Measurements from ENCODE around the gene UHRF2. TPM values are rescaled to one million over a fixed set of nuclear protein-coding genes. Genes with fewer than 3 reads are reported as not detected.
"Not testable (repeated sequence)": the region's sequence is repeated elsewhere in the genome, so short reads cannot be mapped to it uniquely, and the experiment has no call there.

The UHRF2 gene
- polyA plus RNA-seq, 3 donors, result 1.6 to 36.4 (median 7.7) TPM

- no peak for TF ChIP-seq CTCF (IDR thresholded peaks at IDR 0.05)
- H3K36me3 Mint-ChIP-seq, result peaks cover 3 to 19% of the 10 kb centered on the region in 2 donors
- no peaks in the 10 kb centered on the region for H3K27me3 ChIP-seq (ENCODE audit: control insufficient read depth in 2 of 2, insufficient read depth in 2 of 2, low read length in 2 of 2)
- intact Hi-C loops (cut with micrococcal nuclease), result no loop called here
- no peak overlapping the region for H3K4me2 ChIP-seq (replicated peaks; ENCODE audit: extremely low read depth, low read length, poor library complexity, severe bottlenecking)
- peaks cover 2% of the 10 kb centered on the region in 2 donors for H3K4me1 ChIP-seq (ENCODE audit: control insufficient read depth in 1 of 2, insufficient read depth in 2 of 2, low read length in 2 of 2)
- H3K9me3 ChIP-seq (replicated peaks in 1 of 2; ENCODE audit: control insufficient read depth in 1 of 2, insufficient read depth in 1 of 2, low read length in 2 of 2), result no peaks in the 10 kb centered on the region
- no peak overlapping the region for H3K4me3 Mint-ChIP-seq
- H3K9ac ChIP-seq (ENCODE audit: insufficient read depth, low read length, poor library complexity, severe bottlenecking), result no peak overlapping the region
- H4K20me1 ChIP-seq (ENCODE audit: insufficient read depth, low read length), result peaks cover 86% of the 10 kb centered on the region
- H3K27ac Mint-ChIP-seq, result peak overlapping the region in 3 of 7 donors; percentile 22 to 62 (median 58)
- peaks cover 11% of the 10 kb centered on the region for H3K4me1 Mint-ChIP-seq
- H3K36me3 ChIP-seq (replicated peaks in 1 of 2; ENCODE audit: control insufficient read depth in 1 of 2, insufficient read depth in 2 of 2, low read length in 2 of 2), result peaks cover 4 to 16% of the 10 kb centered on the region in 2 donors
- no peak overlapping the region for H2AFZ ChIP-seq (ENCODE audit: insufficient read depth, low read depth, low read length, poor library complexity, severe bottlenecking)
- no peak for DNase-seq
- H3K27me3 Mint-ChIP-seq (ENCODE audit: low read depth in 3 of 3), result peaks cover 0 to 1% (median 0%) of the 10 kb centered on the region in 3 donors
- H3K4me3 ChIP-seq (replicated peaks in 1 of 3; ENCODE audit: low read depth in 2 of 3, low read length in 3 of 3), result no peak overlapping the region
- H3K79me2 ChIP-seq (ENCODE audit: insufficient read depth, low read length), result peaks cover 99% of the 10 kb centered on the region
- peak overlapping the region in 1 of 2 donors; percentile 47 for H3K27ac ChIP-seq (ENCODE audit: low read depth in 1 of 2, low read length in 2 of 2)
- peaks cover 0 to 1% (median 0%) of the 10 kb centered on the region in 7 donors for H3K9me3 Mint-ChIP-seq
Observed at GRCh38 chr9:6449645-6450044, 36.6 kb downstream of the UHRF2 start.

- Histone ChIP-seq H3K9me3 (replicated peaks in 1 of 2; ENCODE audit: control insufficient read depth in 1 of 2, insufficient read depth in 1 of 2, low read length in 2 of 2) (no peaks in the 10 kb centered on the region), H3K4me1 (ENCODE audit: control insufficient read depth in 1 of 2, insufficient read depth in 2 of 2, low read length in 2 of 2) (no peaks in the 10 kb centered on the region), H3K27me3 (ENCODE audit: control insufficient read depth in 2 of 2, insufficient read depth in 2 of 2, low read length in 2 of 2) (no peaks in the 10 kb centered on the region), H3K27ac (ENCODE audit: low read depth in 1 of 2, low read length in 2 of 2) (no peak overlapping the region), H3K9ac (ENCODE audit: insufficient read depth, low read length, poor library complexity, severe bottlenecking) (no peak overlapping the region), H3K79me2 (ENCODE audit: insufficient read depth, low read length) (peaks cover 99% of the 10 kb centered on the region), H3K4me2 (replicated peaks; ENCODE audit: extremely low read depth, low read length, poor library complexity, severe bottlenecking) (no peak overlapping the region), H3K4me3 (replicated peaks in 1 of 3; ENCODE audit: low read depth in 2 of 3, low read length in 3 of 3) (no peak overlapping the region), H4K20me1 (ENCODE audit: insufficient read depth, low read length) (peaks cover 89% of the 10 kb centered on the region), H2AFZ (ENCODE audit: insufficient read depth, low read depth, low read length, poor library complexity, severe bottlenecking) (no peak overlapping the region), H3K36me3 (replicated peaks in 1 of 2; ENCODE audit: control insufficient read depth in 1 of 2, insufficient read depth in 2 of 2, low read length in 2 of 2) (peaks cover 0 to 16% of the 10 kb centered on the region in 2 donors)
- no CpG with 5 or more reads among the region's 5 CpGs for WGBS (ENCODE audit: insufficient coverage)
- intact Hi-C loops (cut with micrococcal nuclease), result no loop called here
- peak overlapping the region in 1 of 7 donors; percentile 55 for H3K27ac Mint-ChIP-seq
- H3K27me3 Mint-ChIP-seq (ENCODE audit: low read depth in 3 of 3), result no peaks in the 10 kb centered on the region
- peaks cover 8% of the 10 kb centered on the region for H3K4me1 Mint-ChIP-seq
- peaks cover 3 to 13% of the 10 kb centered on the region in 2 donors for H3K36me3 Mint-ChIP-seq
- no peak for TF ChIP-seq CTCF (IDR thresholded peaks at IDR 0.05)
- no peak for DNase-seq
- no peak overlapping the region for H3K4me3 Mint-ChIP-seq
- peaks cover 0 to 8% (median 3%) of the 10 kb centered on the region in 7 donors for H3K9me3 Mint-ChIP-seq
Observed at GRCh38 chr9:6450641-6451375, 37.8 kb downstream of the UHRF2 start.

GRCh38 chr9:6455292-6455691 is 42.3 kb downstream of the UHRF2 start:
- H3K36me3 ChIP-seq (replicated peaks in 1 of 2; ENCODE audit: control insufficient read depth in 1 of 2, insufficient read depth in 2 of 2, low read length in 2 of 2); H3K27me3 ChIP-seq (ENCODE audit: control insufficient read depth in 2 of 2, insufficient read depth in 2 of 2, low read length in 2 of 2); H2AFZ ChIP-seq (ENCODE audit: insufficient read depth, low read depth, low read length, poor library complexity, severe bottlenecking); H3K9ac ChIP-seq (ENCODE audit: insufficient read depth, low read length, poor library complexity, severe bottlenecking); H3K4me2 ChIP-seq (replicated peaks; ENCODE audit: extremely low read depth, low read length, poor library complexity, severe bottlenecking); H3K4me3 ChIP-seq (replicated peaks in 1 of 3; ENCODE audit: low read depth in 2 of 3, low read length in 3 of 3); H3K9me3 Mint-ChIP-seq; H3K9me3 ChIP-seq (replicated peaks in 1 of 2; ENCODE audit: control insufficient read depth in 1 of 2, insufficient read depth in 1 of 2, low read length in 2 of 2); H3K27ac ChIP-seq (ENCODE audit: low read depth in 1 of 2, low read length in 2 of 2); H3K4me1 ChIP-seq (ENCODE audit: control insufficient read depth in 1 of 2, insufficient read depth in 2 of 2, low read length in 2 of 2); H3K27ac Mint-ChIP-seq; H3K4me1 Mint-ChIP-seq; intact Hi-C loops (cut with micrococcal nuclease); DNase-seq; H3K27me3 Mint-ChIP-seq (ENCODE audit: low read depth in 3 of 3); H3K4me3 Mint-ChIP-seq: not testable (repeated sequence)
- peaks cover 99% of the 10 kb centered on the region for H3K79me2 ChIP-seq (ENCODE audit: insufficient read depth, low read length)
- H4K20me1 ChIP-seq (ENCODE audit: insufficient read depth, low read length), result peaks cover 90% of the 10 kb centered on the region
- no CpG with 5 or more reads among the region's 4 CpGs for WGBS (ENCODE audit: insufficient coverage)
- peaks cover 13 to 26% of the 10 kb centered on the region in 2 donors for H3K36me3 Mint-ChIP-seq
